Measurements from ENCODE around the gene DOCK11.
"Not testable (repeated sequence)": the region's sequence is repeated elsewhere in the genome, so short reads cannot be mapped to it uniquely, and the experiment has no call there.

Gene DOCK11

DNA sequence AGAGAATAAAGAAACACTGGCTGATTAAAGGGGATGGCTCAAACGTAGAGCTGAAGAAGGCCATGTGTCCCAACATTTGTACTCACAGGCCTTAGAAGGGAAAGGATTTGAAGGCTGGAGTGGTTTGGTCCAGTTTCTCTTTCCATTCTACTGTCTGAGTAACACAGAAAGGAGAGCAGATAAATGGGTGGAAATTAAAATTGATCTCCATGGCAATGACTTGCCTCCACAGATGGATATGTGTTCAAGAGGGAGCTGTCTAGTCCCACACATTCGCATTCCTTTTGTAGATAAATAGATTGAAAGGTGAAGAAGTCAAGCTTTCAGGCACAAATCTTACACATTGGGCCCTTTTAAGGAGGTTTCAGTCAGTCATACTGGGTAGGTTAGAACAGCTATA lies 74.6 kb downstream of the DOCK11 start:
- DNase-seq (ENCODE audit: low read depth in 2 of 2) = no peak

DNA sequence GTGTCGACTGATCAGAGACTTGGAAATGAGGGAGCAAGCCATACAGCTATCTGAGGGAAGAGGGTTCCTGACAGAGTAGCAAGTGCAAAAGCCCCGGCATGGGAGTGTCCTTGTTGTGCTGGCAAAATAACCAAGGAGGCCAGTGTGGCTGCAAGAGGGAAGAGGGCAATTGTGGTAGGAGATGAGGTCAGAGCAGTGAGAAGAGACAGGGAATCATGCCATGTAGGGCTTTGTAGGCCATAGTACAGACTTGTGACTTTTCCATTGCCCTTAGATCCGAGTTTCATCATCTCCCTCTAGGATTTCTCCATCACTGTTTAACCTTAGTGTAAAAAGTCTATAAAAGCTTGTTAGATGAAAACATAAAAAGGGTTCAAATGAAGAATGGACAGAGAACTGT lies 76.2 kb downstream of the DOCK11 start:
- no peak for DNase-seq (ENCODE audit: low read depth in 2 of 2)

DNA sequence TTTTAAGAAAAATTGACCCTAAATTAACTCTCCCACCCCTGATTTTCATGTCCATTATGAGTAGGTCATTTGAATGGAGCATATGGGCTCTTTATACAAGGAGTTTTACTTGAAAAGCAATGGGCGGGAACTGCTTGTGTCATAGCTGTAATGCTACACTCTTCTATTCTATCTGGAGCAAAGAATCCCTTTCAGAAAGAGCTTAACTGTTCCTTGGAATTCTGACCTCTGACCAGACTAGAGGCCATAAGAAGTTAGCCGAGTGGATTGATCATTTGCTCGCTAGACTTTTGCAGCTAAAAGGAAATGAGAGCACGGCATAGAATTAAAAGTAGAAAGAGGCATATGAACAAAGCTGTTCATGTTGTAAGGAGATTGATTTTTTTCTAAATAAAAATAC lies 79.1 kb downstream of the DOCK11 start:
- no peak for DNase-seq (ENCODE audit: low read depth in 2 of 2)

DNA sequence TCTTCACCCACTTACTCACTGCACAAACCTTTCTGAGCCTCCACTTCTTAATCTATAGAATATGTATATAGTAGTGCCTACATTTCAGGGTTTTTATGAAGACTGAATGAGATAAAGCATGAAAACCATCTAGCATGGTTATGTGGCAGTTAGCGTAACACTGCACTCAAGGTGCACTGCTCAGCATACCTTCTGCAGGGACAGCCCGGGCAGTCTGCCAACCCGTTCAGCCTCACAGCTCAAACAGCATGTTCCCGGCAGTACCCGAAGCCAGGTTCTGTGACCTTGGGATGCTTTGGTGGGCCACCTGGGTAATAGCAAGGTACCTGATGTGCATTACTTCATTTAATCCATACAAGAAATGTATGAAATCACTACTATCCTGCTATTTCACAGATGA lies 81.4 kb downstream of the DOCK11 start:
- no peak for DNase-seq (ENCODE audit: low read depth in 2 of 2)

DNA sequence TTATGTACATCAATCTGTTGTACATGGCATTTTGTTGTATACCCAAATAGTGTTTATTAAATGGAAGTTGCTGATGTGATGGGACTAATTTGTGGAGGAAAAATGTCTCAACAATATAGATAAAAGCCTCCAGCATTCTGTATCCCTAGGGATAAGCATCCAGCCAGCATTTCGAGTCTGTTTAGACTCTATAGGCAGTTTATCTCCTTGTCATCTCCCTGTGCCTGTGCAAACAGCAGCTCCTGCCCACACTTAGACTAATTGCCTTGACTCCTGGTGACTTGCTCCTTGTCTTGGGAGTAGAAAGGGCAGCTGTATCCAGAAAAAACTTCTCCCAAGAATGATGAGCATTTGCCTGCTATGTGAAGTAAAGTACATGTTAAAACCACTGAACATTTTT lies 83.8 kb downstream of the DOCK11 start:
- DNase-seq (ENCODE audit: low read depth in 2 of 2) = no peak

DNA sequence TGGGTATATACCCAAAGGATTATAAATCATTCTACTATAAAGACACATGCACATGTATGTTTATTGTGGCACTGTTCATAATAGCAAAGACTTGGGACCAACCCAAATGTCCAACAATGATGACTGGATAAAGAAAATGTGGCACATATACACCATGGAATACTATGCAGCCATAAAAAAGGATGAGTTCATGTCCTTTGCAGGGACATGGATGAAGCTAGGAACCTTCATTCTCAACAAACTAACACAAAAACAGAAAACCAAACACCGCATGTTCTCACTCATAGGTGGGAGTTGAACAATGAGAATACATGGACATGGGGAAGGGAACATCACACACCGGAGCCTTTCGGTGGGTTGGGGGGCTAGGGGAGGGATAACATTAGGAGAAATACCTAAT lies 87.3 kb downstream of the DOCK11 start:
- not testable (repeated sequence) for DNase-seq (ENCODE audit: low read depth in 2 of 2)

DNA sequence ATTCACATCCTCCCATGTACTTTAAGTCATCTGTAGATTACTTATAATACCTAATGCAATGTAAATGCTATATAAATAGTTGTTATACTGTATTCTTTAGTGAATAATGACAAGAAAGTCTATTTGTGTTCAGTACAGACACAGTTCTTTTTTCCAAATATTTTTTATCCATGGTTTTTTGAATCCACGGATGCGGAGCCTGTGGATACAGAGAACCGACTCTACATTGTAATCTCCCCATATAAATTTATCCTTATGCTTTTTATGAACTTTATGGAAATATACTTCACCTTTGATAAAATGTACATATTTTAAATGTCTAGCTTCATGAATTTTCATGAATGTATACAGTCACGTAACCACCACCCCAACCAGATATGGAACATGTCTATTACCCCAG lies 88.2 kb downstream of the DOCK11 start:
- no peak for DNase-seq (ENCODE audit: low read depth in 2 of 2)

DNA sequence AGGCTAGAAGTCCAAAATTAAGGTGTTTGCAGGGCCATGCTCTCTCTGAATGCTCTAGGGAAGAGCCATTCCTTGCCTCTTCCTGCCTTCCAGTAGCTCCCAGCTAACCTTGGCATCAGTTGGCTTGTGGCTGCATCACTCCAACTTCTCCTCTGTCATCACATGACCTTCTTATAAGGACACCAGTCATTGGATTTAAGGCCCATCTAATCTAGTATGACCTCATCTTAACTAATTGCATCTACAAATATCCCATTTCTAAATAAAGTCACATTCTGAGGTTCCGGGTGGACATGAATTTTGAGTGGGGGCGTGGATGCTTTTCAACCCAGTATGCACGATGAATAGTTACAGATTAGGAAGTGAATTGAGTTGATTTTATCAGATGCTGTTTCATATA lies 89.7 kb downstream of the DOCK11 start:
- DNase-seq (ENCODE audit: low read depth in 2 of 2) = no peak

DNA sequence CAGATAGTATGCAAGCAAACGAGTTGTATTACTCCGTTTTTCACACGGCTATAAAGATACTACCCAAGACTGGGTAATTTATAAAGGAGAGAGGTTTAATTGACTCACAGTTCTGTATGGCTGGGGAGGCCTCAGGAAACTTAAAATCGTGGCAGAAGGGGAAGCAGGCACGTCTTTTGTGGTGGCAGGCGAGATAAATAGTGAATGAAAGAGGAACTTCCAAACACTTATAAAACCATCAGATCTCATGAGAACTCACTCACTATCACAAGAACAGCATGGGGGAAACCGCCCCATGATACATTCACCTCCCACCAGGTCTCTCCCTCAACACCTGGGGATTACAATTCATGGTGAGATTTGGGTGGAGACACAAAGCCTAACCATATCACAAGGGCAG lies 90.6 kb downstream of the DOCK11 start:
- DNase-seq (ENCODE audit: low read depth in 2 of 2) = not testable (repeated sequence)

DNA sequence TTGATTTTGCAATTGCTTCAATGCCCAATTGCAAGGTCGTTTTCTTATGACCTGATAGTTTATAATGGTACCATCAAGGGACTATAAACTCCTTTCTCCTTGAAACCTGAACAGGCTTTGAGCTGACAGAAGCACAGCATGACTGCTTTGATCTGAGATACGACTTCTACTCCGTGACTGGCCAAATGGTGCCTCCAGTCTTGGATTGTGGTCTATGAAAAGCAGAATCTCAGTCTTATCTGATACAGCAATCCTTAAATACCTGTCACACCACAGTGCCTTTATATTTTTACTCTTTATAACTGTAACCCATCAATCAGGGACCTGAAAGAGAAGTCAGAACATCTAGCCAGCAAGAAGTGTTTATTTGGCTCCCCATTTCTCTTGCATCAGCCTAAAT lies 93.1 kb downstream of the DOCK11 start:
- DNase-seq (ENCODE audit: low read depth in 2 of 2) = no peak

DNA sequence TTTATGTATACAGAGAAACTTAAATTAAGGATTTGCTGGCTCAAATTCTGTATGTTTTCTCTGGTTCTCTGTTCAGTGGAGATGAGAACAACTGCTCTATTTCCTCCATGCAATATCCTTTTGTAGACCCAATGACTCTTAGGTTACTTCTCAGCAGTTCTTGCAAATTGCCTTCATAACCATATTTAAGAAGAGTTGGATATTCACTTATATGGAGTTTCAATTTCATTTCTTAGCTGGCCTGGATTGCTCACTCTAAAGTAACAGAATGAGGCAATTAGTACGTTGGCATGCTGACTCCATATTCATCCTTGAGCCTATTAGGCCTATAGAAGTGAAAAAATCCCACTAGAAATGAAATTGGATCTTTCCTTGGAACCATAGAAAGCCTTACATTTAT lies 93.6 kb downstream of the DOCK11 start:
- DNase-seq (ENCODE audit: low read depth in 2 of 2) = no peak

DNA sequence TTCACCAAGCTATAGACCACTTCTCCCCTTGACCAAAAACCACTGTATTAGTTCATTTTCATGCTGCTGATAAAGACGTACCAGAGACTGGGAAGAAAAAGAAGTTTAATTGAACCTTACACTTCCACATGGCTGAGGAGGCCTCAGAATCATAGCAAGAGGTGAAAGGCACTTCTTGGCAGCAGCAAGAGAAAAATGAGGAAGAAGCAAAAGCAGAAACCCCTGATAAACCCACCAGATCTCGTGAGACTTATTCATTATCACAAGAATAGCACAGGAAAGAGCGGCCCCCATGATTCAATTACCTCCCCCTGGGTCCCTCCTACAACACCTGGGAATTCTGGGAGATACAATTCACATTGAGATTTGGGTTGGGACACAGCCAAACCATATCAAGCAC lies 97.8 kb downstream of the DOCK11 start:
- DNase-seq (ENCODE audit: low read depth in 2 of 2) = no peak

DNA sequence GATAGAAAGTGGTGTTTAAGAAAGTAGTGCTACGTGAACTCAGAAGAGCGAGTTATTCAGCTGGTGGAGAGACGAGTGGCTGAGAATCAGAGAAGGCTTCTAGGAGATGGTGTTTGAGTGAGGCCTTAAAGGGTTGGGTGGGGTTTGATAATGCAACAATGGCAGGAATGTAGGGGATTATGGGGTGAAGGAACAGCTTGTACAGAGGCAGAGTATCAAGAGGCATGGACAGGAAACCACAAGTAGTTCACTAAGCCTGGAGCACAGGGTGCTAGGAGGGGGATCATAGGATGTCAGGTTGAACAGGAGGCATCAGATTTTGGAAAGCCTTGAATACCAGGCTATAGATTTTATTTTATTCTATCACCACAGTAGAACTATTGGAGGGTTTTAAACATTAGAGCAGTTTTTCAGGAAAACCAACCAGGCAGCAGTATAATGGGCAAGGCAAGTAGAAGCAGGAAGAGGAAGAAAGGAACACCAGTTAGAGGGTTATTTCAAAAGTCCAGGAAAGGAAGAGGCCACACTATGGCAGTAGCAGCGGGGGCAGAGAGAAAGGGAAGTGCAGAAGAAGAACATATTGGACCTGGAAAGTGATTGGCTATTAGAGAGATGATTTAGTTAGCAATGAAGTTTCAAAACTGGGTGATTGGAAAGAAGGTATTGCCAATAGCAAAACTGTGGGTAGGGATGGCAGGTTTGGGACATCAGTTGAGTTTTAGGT lies 99.2 kb downstream of the DOCK11 start:
- no peak for DNase-seq (ENCODE audit: low read depth in 2 of 2)

DNA sequence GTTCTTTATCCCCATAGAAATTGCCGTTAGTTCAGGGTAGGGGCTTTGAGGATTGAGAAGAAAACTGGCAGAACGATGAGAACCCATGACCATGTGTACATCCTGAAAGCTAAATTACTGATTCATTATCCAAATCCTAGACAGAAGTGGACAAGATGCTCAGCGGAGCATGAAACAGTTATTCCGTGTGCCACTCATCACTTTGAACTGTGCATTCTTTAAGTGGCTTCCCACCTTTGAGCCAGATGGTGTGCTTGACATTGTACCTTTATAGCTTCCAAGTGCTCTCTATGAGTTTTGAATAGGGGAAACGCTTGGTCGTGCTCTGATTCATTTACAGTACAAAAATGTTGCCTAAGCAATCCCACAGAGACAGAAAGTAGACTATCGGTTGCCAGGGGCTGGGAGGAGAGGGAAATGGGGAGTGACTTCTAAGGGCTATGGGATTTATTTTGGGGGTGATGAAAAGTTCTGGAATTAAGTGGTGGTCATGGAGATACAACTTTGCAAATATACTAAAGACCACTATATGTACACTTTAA lies 100.0 kb downstream of the DOCK11 start:
- DNase-seq (ENCODE audit: low read depth in 2 of 2) = no peak

DNA sequence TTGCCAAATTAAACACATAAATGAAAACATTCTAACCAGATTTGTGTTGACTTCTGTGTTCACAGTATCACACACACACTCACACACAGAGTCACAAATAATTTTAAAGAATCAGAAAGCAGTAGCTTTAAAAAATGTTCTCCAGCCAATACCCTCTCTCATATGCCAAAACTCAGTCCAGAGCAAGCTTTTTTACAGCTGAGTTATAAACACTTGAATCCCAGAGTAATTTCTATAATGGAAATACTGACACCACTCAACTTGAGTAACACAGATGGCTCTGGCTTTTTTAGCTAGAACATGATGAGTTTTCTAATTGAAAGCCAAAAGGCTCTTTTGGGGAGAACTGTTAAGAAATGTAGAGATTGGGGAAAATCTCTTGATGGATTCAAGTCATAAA lies 100.8 kb downstream of the DOCK11 start:
- DNase-seq (ENCODE audit: low read depth in 2 of 2) = no peak

DNA sequence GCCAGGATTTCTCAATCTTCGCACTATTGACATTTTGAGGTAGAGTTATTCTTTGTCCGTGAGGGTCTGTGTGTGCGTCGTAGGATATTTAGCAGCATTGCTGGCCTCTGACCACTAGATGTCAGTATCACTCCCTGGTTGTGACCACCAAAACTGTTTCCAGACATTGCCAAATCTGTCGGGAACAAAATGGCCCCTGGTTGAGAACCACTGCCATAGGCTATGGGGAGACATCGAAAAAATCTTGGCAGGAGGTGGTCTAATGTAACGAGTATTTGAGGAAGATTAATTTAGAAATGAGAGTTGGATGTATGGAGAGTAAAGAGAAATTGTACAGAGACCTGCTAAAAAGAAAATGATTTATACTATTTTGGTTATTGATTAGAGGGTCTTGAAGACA lies 108.4 kb downstream of the DOCK11 start:
- peak in 1 of 2 donors; percentile 4 for DNase-seq (ENCODE audit: low read depth in 2 of 2)

DNA sequence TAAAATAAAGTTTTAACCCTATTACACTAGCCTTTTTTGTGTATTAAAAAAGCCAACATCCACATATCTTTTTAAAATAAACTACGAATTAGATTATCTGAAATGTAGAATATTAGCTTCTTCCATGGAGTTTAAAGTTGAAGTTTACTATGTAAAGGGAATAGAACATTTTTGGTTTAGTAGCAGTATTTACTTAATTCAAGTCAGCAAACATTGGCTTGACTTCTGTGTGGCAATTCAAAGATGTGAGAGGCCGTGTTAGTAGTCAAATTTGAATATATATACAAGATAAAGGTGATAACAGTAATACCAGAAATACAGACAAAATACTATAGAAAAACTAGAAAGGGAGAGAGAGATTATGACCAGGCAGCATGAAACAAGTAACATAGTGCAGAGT lies 116.7 kb downstream of the DOCK11 start:
- DNase-seq (ENCODE audit: low read depth in 2 of 2) = no peak

DNA sequence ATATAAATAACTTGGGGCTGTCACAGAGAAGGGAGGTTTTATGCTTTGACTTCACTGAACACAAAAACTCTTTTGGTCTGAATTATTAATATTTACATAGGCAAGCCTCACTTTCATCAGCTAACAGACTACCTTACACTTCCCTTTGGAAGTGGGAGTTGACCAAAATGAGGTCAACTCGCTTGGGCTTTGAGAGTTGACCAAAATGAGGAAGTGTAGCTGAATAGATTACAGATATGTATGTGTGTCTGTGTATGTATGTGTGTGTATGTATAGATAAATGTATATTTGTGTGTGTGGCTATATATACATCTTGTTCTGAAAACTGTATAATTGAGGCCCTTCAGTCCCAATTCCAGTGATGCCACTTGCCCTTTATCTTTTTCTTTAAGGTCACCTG lies 118.5 kb downstream of the DOCK11 start:
- no peak for DNase-seq (ENCODE audit: low read depth in 2 of 2)

DNA sequence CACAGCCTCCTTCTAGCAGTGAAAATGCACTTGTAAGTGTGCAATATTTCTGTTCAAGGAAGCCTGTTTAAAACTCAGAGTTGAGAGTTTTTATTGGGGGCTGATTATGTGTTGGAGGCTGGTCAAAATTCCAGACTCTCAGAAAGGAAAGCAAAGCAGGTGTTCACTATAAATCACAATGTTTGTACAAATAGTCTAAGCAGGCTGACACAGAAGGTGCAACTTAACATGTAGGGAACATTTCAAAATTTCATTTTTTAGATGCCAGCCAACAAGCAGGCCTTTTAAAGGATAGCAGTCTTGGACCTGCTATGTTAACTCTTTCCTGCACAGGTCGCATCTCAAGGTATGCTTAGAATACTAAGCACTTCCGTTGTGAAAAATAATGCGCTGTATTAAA lies 119.5 kb downstream of the DOCK11 start:
- no peak for DNase-seq (ENCODE audit: low read depth in 2 of 2)

DNA sequence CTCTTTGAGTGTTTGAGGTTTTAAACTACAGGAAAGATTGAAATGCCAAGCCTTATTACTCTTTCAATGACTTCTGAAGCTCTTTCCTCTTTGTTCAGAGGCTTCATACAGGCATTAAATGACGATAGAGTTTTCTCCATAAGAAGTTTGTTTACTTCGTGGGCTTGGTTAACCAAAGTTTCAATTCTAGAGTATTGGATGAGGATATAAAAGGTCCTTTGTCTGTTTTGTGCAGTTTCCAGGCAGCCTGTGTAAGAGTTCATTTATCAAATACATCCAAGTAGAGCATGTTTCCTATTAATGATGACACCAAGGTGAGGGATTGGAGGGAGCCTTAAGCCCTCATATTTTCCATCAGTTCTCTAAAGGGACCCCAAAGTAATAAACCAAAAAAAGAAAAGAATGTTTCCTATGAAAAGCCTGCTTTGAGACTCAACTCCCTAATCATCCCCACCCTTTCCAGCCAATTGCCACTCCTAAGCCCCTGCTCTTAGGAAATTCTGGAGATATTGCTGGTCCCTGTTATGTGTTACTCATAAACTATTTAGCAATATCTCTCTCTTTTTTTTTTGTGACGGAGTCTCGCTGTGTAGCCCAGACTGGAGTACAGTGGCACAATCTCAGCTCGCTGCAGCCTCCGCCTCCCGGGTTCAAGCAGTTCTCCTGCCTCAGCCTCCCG lies 125.6 kb downstream of the DOCK11 start:
- DNase-seq (ENCODE audit: low read depth in 2 of 2) = no peak

DNA sequence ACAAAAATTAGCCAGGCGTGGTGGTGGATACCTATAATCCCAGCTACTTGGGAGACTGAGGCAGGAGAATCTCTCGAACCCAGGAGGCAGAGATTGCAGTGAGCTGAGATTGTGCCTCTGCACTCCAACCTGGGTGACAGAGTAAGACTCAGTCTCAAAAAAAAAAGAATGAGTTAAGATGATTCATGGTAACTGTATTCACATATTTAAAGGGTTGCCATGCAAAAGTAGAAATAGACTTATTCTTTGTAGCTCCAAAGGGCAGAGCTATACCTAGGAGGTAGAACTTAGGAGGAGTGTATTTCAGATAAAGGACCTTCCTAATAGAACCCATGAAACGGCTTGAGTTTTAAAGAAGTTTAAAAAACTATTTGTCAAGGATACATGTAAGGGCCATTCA lies 127.4 kb downstream of the DOCK11 start:
- DNase-seq (ENCODE audit: low read depth in 2 of 2) = no peak

DNA sequence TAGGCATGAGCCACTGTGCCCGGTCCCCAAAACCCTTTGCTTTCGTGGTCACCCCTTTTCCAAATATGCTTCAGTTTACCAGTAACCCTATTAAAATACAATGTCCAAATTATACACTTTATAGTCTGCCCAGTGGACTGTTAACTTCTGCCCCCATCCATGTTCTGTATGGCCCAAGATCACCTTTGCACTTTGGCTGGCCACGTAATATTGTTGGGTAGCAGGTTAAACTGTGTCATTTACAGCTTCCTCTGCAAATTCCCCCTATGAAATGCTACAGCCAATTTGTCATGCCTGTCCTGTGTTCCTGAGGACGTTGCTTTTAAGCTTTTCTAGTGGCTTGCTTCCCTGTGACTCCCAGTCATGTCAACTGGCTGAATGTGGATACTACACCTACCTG lies 130.7 kb downstream of the DOCK11 start:
- DNase-seq (ENCODE audit: low read depth in 2 of 2) = no peak

DNA sequence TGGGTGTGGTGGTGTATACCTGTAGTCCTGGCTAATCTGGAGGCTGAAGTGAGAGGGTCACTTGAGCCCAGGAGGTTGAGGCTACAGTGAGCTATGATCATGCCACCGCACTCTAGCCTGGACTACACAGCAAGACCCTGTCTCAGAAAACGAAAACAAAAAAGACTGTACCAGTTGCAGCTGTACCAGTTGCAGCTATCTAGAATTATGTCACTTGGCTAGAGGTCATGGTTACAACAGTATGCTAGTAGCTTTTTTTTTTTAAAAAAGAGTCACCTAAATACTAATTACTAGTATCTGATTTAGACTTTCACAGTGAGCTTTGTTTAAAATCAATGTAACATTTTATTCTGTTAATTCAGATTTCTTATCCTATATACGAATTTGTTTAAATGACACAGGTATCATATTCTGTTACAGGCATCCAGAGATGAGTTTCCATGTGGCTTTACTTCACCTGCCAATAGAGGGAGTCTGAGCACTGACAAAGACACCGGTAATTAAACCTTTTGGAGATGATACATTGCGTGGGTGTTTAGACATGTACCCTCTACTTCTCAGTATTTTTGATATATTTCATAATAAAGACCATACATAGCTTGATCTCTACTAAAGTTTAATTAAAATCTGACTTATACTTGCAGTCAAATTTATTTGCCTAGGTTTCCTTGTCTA lies 131.6 kb downstream of the DOCK11 start:
- DNase-seq (ENCODE audit: low read depth in 2 of 2) = no peak
